HG03575 (cell line): ENCODE measurements around the gene OR10G7.

Experiments
- ATAC-seq: cut with Tn5 transposase; IDR thresholded peaks from one replicate; pipeline ENCODE4 v1.9.1; 2021; ENCODE audit not compliant: unreplicated experiment, insufficient number of reproducible peaks, low FRiP score; ENCODE audit errors: extremely low read depth

OR10G7 gene, protein sequence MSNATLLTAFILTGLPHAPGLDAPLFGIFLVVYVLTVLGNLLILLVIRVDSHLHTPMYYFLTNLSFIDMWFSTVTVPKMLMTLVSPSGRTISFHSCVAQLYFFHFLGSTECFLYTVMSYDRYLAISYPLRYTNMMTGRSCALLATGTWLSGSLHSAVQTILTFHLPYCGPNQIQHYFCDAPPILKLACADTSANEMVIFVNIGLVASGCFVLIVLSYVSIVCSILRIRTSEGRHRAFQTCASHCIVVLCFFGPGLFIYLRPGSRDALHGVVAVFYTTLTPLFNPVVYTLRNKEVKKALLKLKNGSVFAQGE

DNA sequence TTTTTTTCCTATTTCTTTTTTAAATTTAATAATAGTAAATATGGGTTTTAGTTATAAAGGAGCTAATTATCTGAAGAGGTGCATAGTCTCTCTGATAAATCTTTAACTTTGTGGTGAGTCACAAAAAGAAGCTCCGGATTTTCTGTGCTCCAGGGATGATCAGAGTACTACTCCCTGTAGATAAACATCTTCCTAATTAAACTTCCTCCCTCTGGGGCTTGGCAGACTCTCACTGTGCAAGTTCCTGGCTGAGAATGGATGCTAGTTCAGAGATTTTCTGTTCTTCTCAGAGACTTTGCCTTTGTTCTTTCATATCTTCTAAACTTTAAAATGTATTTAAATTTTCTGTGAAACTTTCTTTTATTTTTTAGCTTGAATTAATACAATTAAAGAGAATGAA, at the start of gene OR10G7:
TSS of gene OR10G7 (minus strand) at position 72 of the 400 bp plus-strand sequence. CDS start 2,324 bp downstream, outside the sequence.
- ATAC-seq = no peak

DNA sequence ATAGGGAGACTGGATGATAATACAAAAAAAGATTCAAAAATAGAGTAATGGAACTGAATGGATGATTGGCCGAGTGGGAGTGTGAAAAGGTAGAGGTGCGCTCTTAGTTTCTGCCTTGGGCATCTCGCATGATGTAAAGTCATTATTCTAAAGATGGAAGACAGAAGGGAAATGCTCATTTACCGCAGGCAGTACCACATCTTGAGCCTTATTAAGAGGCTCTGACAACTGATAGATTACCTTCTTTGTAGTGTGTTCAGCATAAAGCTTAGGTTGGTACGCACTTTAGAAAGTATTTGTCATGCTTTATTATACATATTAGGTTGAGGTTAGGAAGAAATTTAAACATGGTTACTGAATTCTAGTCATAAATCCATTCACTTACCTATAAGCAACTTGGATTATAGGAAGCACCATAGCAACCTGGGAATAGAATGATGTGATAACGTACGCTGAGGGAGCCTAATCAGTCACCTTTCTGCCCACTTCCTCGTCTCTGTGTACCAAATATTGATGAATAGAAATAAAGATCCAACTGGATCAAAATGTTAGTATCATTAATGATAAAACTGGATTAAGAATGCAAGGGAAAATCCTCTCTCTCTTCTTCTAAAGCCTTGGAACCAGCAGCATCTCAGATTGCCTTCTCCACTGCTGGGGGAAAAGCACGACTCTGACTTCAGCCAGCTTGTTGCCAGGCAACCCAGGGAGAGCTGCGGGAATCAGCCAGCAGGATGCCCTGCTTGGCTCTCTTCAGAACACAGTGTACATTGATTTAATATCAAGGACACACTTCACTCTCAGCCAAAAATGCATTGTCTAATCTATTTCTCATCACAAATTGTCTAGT, 45.1 kb upstream of the OR10G7 start:
- no peak for ATAC-seq

DNA sequence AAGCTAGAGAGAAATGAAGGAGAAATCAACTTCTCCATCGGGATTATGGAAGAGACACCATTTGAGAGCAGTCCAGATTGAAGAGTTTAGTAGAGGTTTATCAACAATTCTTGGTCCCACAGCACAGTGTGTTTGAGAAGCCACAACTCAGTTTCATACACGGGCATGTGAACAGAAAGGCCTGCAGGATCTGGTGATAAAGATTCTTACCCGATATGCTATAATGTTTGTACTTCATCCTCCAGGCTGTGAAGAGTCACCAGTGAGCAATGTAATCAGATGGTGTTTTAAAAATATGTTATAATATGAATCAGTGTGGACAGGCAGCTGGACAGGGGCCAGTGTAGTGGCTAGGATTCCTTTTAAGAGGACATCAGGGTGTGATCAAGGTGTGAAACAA, 44.5 kb upstream of the OR10G7 start:
- ATAC-seq = no peak

DNA sequence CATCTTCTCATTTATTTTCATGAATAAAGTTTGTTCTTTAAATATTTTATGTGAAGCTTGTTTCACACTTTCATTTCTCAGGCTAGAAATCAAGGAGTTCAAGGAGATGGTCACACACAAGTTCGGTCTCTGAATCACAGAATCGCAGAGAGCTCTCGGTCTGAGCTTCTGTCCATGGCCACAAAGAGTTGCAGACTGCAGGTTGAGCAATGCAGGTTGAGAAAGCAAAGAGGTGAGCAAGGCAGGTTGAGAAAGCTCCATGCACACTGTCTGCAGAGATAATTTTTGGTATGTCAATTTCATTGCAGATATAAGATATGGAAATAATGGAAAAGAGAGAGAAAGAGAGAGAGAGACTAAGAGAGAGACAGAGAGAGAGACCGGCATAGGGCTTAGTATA, 41.2 kb upstream of the OR10G7 start:
- no peak for ATAC-seq

DNA sequence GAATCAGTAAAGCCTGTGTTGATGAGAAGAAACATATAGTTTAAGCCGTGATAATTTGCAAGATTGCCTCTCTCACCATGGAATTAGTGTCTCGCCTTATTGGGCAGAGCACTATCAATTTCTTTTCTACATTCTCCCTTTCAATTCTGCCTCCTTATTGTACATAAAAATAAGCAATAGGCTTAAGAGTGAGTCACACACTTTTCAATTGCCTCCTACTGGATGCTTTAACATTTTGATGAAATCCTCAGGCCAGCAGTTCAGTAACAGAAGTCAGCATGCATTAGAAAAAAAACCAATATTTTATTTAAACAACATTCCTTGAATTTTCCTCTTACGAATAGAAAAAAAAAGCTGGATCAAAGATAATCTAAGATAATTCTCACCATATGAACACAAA, 40.4 kb upstream of the OR10G7 start:
- no peak for ATAC-seq

DNA sequence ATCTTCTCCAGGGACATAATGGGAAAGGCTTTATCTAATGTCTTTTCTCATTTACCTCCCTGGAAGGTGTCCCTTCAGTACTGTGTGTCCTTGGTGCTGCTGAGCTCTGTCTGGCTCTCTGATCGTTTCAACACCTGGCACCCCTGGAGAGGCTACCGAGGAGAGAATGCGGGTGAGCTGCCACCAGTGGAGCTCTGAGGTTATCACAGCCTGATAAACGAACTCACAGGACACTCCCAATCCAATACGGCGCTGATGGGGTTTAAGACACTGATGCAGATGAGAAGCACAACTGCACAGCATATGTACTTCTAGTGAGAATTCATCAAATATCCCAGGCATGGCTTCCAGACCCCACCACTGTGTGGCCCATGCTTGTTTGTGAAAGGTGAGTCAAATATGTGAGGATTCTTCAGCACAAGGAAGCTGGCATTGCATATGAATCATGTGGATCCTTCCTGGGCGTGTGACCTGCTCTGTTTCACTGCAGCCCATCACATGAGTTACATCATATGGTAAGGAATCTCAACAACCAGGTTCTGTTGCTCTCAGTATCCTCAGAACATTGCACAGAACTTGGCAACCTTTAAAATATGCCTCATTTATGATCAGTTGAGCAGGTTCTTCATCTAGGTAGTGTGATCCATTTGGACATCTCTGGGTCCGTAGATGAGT, 39.3 kb upstream of the OR10G7 start:
- no peak for ATAC-seq

DNA sequence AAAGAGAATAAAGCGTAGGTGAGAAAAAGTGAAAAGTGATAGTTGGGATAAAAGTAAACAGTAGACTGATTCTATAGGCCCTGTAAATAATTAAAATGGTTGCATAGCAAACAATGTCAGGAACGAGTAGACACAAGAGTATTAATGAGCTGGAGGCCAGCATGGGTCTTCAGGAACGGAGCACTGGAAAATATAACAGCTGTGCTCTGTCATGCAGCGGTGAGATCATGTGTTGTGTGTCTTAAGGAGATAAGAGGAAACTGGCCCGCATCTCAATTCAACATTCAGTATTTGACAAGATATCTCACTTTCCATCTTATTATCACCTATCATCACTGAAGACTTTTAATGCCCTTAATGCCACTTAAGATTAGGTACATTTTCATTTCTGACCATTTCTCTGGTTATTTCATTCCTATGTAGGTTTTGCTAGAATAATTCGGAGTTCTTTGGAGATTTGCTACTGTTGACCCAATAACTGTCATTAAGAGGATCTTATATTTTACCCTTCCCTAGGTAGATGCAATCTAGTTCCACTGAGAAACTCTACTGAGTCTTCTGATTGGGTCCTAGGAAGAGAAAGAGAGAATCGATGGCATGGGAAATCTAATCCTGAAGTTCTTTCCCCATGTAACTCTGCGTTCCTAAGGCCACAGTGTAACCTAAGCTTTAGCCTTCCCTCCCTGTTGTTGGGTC, 38.7 kb upstream of the OR10G7 start:
- ATAC-seq = no peak

DNA sequence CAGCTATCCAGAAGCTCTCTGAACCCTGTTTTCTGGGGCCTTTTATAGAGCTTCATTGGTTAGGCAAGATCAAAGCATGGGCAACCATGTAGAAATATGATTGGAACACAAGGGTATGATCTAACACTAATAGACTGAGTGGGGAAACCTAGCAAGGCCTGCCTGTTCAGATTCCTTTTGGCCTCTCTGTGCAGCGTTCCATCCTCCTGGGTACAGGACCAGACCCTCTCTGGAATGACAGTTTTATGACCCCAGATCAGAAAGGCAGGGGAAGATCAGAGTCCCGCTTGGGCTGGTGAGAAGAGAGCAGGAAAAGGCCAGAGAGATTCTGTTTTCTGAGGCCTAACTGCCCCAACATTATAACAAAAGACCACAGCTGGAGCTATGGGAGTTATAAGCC, 37.5 kb upstream of the OR10G7 start:
- ATAC-seq = no peak

DNA sequence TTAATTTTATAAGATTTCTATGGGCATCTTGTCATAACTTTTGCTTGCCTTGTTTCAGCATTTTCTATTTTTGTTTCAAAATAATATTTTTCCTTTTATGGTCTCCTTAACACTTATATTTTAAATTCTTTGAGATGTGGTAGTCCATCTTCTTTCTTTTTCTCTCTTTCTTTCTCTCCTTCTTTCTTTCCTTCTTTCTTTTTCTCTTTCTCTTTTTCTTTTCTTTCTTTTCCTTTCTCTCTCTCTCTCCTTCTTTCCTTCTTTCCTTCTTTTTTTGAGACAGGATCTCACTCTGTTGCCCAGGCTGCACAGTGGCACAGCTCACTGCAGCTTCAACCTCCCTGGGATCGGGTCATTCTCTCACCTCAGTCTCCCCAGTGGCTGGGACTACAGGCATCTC, 36.1 kb upstream of the OR10G7 start:
- no peak for ATAC-seq

DNA sequence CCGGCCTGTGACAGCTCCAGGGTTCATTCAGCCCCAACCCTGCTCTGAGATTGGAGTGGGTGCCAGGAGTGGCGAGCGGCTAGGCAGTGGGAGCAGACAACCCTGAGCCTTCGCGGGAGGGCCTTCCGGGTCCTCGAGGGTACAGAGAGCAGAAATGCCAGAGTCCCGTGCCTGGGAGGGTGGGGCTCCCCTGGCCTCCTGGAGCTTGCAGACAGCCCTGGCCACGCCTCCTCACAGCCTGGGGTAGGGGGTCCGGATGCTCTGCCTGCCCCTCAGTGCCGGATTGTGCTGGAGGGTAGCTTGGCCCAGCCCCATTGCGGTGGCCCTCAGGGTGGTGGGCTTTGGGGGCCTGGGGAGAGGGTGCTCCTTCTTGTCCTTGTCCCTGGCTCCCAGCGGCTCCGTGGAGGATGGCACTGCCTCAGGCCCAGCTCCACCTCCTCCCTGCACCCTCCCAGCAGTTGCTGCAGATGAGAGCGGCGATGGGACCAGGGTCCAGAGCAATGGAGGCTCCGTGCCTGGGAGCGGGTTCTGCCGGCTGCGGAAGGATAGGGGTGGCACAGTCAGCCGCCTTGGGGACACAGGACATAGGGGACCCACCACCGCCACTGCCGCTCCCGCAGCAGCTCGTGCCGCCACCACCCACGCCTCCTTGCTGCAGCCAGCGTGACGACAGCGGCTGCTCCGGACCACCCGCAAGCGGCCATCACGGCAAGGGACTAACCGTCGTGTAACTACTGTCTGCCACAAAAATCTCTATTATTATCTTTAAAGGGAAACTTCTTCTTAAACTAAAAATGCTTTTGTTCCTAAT, 34.9 kb upstream of the OR10G7 start:
- no peak for ATAC-seq

DNA sequence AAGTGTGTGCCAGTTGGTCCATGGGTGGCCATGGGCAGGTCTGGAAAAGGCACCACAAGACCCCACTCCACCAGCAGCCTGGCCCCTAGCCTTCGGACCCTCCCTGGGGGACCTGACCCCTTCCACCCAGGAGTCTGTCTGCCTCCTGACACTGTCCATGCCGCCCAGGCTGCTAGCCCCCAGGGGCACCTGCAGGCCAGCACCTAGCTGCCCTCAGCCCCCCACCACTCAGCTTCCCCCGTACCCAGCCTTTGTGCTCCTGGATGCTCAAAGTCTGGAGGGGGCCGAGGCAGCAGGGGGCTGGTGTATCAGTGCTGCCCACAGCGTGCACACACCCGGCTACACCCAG, 34.3 kb upstream of the OR10G7 start:
- no peak for ATAC-seq

DNA sequence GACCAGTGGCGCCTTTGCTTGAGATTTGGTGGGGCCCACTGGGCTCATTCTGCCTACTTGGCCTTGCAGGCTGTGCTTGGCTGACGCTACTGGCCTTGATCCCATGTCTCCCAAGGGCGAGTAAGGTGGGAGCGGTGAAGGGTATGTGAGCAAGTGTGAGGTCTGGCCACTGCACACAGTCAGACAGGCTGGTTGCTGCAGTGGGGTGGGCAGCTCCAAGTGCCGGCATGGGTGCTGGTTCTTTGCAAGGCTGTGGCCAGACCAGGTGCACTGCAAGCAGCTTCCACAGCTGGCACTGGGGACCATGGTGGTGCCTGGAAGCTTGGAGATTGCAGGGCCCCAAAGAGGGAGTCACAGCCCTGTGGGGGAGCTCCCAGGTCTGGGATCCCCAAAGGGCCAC, 33.4 kb upstream of the OR10G7 start:
- ATAC-seq = no peak

DNA sequence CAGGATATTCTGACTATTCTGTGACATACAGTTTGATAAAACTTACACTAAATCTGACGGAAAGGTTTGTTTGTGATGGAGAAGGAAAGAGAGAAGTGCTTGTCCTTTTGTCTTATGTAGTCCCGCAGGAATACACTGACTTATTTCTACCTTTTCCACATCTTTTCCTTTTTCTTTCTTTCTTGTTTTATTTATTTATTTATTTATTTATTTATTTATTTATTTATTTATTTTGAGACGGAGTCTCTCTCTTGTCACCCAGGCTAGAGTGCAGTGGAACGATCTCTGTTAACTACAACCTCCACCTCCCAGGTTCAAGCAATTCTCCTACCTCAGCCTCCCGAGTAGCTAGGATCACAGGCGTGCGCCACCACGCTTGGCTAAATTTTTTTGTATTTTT, 31.0 kb upstream of the OR10G7 start:
- ATAC-seq = no peak

DNA sequence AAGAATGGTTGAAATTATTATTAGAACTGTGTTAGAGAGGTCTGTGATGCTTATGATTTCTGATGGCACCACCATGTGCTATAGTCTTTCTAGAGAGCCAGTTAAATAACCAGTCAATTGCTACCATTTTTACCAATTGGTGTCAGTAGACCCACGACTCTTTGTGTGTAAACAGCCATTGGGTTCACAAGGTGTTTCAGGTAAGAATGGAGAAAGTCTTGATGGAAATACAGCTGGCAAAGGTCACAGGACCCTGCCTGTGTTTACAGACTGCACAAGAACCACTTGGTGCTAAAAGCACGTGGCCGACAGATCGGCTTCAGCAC, 30.5 kb upstream of the OR10G7 start:
- no peak for ATAC-seq

DNA sequence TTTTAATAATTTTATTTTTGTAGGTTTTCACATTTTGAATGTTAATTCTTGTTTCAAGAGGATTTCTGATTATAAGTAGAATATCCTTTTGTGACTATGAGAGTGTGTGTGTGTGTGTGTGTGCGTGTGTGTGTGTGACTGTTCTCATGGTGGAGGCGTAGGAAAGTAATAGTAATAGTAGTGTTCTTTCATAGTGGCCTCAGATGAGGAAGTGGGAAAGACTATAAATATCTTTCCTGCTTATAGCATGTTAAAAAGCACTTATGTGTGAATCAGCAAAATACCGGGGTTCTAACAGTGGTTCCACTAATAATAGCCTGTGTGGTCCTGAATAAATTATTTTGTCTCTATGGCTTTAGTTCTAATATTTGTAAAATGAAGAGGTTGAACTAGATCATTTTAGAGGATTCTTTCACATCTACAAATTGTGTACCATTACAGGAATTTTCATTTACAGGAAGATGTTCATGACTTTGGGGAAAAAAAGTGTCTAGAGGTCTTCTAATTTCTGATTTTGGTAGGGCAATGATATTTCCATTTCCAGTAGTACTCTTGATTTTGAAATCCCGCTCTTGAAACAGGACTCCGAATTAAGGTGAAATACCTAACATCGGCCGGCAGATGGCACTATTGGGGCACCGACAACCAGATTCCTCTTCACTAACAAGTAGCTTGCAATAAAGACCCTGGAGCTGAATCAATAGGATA, 29.9 kb upstream of the OR10G7 start:
- ATAC-seq = peak; percentile 90

DNA sequence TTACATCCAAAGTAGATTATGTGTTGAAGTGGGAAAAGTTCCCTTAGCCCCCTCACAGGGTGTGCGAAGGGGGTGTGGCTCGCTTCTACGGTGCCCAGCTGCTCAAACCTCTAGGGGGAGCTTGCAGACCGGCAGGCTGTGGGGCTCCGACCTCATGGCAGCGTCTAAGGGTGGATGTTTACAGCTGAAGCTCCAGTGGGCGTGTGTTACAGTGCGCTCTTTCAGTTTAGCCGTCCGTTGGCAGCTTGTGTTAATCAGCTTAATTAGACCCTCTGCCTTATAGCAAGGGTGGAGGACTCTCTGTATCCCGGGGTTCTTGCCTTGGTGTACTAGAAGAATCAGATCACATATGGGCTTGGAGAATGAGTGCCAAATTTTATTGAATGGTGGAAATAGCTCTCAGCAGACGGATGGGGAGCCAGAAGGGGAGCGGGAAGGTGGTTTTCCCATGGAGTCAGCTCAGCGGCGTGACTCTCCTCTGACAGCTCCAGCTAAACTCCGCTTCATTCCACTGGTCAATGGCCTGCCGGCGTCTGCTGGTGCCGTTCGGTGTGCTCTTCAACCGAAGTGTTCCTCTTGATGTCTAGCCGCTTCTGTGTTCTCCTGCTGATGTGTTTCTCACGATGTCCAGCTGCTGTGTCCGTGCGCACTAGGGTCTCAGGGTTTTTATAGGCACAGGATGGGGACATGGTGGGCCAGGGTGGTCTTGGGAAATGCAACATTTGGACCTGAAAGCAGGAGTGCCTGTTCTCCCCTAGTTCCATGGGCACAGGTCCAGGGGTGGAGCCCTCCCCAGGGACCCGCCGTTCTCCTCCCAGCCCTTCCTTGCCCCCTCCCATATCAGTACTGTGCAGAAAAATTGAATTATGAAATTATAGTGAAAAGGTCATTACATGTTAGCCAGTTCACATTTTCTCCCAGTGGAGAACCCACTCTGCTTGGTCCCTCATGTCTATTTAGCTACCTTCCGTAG, 28.6 kb upstream of the OR10G7 start:
- peak; percentile 28 for ATAC-seq

DNA sequence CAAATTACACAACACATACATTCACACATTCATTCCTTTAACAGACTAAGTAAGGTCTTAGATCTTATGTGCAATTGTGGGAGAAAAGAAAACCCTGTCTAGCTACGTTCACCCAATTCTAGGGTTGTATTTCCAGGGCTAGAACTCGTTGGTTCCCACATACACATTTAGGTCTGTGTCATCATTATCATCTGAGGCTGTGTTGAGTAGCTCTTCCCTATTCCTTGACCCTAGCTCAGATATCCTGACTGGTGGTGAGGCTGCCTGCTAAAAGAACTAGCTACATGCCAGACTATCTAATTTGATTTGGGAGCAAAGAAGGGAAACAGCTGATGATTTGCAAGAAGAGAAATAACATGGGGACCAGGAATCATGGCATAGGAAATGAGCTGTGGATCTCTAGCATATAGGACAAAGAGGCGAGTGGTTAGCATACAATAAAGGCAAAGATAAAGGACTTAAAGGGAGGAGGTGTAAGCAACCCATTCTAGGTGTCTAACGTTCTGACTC, 27.5 kb upstream of the OR10G7 start:
- ATAC-seq = no peak
